ENCODE results near the gene AOX1. TPM values are rescaled to one million over a fixed set of nuclear protein-coding genes. Genes with fewer than 3 reads are reported as not detected.

Gene AOX1
- 100 to 1,000 TPM; 212 to 567 (median 276) TPM for total RNA-seq

GRCh38 chr2:200585730-200586643 is at the start of gene AOX1:
TSS of gene AOX1 (plus strand) at chr2:200586014. CDS start at chr2:200586109, 95 bp downstream.
- TF ChIP-seq, protein P1, sequence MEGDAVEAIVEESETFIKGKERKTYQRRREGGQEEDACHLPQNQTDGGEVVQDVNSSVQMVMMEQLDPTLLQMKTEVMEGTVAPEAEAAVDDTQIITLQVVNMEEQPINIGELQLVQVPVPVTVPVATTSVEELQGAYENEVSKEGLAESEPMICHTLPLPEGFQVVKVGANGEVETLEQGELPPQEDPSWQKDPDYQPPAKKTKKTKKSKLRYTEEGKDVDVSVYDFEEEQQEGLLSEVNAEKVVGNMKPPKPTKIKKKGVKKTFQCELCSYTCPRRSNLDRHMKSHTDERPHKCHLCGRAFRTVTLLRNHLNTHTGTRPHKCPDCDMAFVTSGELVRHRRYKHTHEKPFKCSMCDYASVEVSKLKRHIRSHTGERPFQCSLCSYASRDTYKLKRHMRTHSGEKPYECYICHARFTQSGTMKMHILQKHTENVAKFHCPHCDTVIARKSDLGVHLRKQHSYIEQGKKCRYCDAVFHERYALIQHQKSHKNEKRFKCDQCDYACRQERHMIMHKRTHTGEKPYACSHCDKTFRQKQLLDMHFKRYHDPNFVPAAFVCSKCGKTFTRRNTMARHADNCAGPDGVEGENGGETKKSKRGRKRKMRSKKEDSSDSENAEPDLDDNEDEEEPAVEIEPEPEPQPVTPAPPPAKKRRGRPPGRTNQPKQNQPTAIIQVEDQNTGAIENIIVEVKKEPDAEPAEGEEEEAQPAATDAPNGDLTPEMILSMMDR (IDR thresholded peaks at IDR 0.05; ENCODE audit: low read depth) = no peak

GRCh38 chr2:200538139-200538538 is 47.7 kb upstream of the AOX1 start:
- TF ChIP-seq, protein P1 (IDR thresholded peaks at IDR 0.05; ENCODE audit: low read depth) = no peak

DNA sequence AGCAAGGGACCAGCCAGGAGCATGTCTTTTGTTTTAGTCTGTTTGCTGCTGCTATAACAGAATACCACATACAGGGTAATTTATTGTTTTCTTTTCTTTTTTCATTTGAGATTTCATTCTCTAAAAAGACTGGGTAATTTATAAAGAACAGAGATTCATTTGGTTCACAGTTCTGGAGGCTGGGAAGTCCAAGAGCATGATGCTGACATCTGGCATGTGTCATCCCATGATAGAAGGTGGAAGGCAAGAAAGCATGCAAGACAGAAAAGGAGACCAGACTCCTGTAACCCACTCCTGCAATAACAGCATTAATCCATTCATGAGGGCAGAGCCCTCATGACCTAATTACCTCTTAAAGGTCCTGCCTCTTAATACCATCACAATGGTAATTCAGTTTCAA is 45.0 kb upstream of the AOX1 start:
- TF ChIP-seq, protein P1 (IDR thresholded peaks at IDR 0.05; ENCODE audit: low read depth) = no peak

GRCh38 chr2:200567932-200568331 is 17.9 kb upstream of the AOX1 start:
- TF ChIP-seq, protein P1 (IDR thresholded peaks at IDR 0.05; ENCODE audit: low read depth) = no peak

GRCh38 chr2:200575957-200576356 is 9.9 kb upstream of the AOX1 start:
- TF ChIP-seq, protein P1 (IDR thresholded peaks at IDR 0.05; ENCODE audit: low read depth) = no peak

- TF ChIP-seq, protein P1 (IDR thresholded peaks at IDR 0.05; ENCODE audit: low read depth) = no peak
Observed at GRCh38 chr2:200577027-200577426, 8.8 kb upstream of the AOX1 start.

DNA sequence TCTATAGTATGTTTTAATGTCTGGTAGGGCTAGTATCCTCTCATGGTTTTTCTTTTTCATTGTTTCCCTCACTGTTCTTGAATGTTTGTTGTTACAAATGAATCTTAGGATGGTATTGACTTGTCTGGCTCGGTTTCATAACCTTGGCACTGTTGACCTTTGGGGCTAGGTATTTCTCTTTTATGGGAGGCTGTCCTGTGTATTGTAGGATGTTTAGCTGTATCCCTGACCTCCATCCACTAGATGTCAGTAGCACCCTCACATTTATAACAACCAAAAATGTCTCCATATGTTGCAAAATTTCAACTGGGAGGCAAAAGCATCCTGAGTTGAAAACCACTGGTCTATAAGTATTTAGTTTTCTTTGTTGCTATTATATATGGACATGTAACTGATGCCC is 7.0 kb upstream of the AOX1 start:
- TF ChIP-seq, protein P1 (IDR thresholded peaks at IDR 0.05; ENCODE audit: low read depth) = no peak
